Calu3 (cell line): ENCODE measurements around the gene CECR2. TPM values are rescaled to one million over a fixed set of nuclear protein-coding genes. Genes with fewer than 3 reads are reported as not detected.
A peak's percentile ranks its signal among the peaks of the same experiment; 100 is the strongest.
"Not testable (repeated sequence)": the region's sequence is repeated elsewhere in the genome, so short reads cannot be mapped to it uniquely, and the experiment has no call there.

Experiments used
- BruUV-seq: library from RNA; stranded (reverse); fragments of 400-500 nt; replicated peaks from 2 replicates; lab custom pipeline; 2021; lab: Mats Ljungman, UMichigan
- CTCF ChIA-PET: fragments of 300-600 bp; sonication (Branson Sonifier 250); formaldehyde crosslinking; loops from one replicate; lab custom pipeline; 2022; ENCODE audit warnings: antibody characterized with exemption; lab: Charles Lee
- DNase-seq: peaks from one replicate; pipeline ENCODE4 v3.0.0; 2022
- H3K27ac Mint-ChIP-seq: one replicate; pipeline ENCODE4 v1.8.0; 2022; ENCODE audit warnings: mixed read lengths; ENCODE audit not compliant: unreplicated experiment
- H3K27me3 Mint-ChIP-seq: one replicate; pipeline ENCODE4 v1.8.0; 2022; ENCODE audit warnings: mixed read lengths; ENCODE audit not compliant: unreplicated experiment
- H3K36me3 Mint-ChIP-seq: one replicate; pipeline ENCODE4 v1.8.0; 2022; ENCODE audit warnings: mild to moderate bottlenecking, moderate library complexity, mixed read lengths; ENCODE audit not compliant: insufficient read depth, unreplicated experiment
- H3K4me1 Mint-ChIP-seq: one replicate; pipeline ENCODE4 v1.8.0; 2022; ENCODE audit warnings: mild to moderate bottlenecking, low read depth, mixed read lengths; ENCODE audit not compliant: unreplicated experiment
- H3K4me3 Mint-ChIP-seq: one replicate; pipeline ENCODE4 v1.8.0; 2022; ENCODE audit warnings: mild to moderate bottlenecking, low read depth, moderate library complexity, mixed read lengths; ENCODE audit not compliant: unreplicated experiment
- H3K9me3 Mint-ChIP-seq: one replicate; pipeline ENCODE4 v1.8.0; 2022; ENCODE audit warnings: low read depth, mixed read lengths; ENCODE audit not compliant: unreplicated experiment
- intact Hi-C: fragments of 100-400 bp; cut with micrococcal nuclease; formaldehyde crosslinking; loops from one replicate; pipeline ENCODE4 v1.10.0; 2022; ENCODE audit not compliant: unreplicated experiment
- total RNA-seq: library from RNA; stranded (reverse); gene quantifications from 2 replicates; pipeline ENCODE4 v1.2.3, GENCODE V29; 2022
- TF ChIP-seq, protein P1 (sequence below): fragments of 200-600 bp; IDR thresholded peaks from one replicate; pipeline ENCODE4 v1.8.0; 2022; ENCODE audit warnings: antibody characterized with exemption; ENCODE audit not compliant: unreplicated experiment

Gene CECR2
- total RNA-seq, 1 experiment from 2014 or later, result 0.09 TPM

DNA sequence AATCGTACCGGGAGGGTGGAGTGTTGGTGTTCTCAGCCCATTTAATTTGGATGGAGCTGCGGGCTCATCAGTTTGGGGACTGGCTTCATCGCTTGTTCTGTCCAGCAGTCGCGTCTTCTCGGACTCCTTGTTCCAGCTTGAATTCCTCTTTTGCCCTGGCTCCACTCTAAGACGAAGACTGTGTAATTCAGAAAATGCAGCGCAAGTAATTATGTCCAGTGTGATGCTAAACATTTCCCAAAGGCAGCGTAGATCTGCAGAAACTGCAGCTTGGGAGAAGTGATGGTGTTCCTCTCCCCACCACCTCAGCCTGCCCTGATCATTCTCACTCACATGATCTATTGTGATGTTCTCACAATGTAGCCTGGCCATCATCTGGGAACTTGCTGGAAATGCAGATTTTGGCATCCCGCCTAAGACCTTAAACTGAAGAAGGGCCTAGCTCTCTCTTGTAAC lies 194.7 kb downstream of the CECR2 start:
- Mint-ChIP-seq H3K36me3 (no peaks in the 10 kb centered on the region), H3K9me3 (no peaks in the 10 kb centered on the region), H3K27me3 (peaks cover 34% of the 10 kb centered on the region), H3K4me1 (peaks cover 11% of the 10 kb centered on the region), H3K4me3 (no peak overlapping the region), H3K27ac (no peak overlapping the region)
- DNase-seq, result no peak
- CTCF ChIA-PET, result interaction anchor here (0.6 kb wide), 1 partner anchor 83 kb away, joined by 4 read pairs; no protein-coding TSS in a partner anchor
- intact Hi-C loops, result no loop called here
- TF ChIP-seq, protein P1, sequence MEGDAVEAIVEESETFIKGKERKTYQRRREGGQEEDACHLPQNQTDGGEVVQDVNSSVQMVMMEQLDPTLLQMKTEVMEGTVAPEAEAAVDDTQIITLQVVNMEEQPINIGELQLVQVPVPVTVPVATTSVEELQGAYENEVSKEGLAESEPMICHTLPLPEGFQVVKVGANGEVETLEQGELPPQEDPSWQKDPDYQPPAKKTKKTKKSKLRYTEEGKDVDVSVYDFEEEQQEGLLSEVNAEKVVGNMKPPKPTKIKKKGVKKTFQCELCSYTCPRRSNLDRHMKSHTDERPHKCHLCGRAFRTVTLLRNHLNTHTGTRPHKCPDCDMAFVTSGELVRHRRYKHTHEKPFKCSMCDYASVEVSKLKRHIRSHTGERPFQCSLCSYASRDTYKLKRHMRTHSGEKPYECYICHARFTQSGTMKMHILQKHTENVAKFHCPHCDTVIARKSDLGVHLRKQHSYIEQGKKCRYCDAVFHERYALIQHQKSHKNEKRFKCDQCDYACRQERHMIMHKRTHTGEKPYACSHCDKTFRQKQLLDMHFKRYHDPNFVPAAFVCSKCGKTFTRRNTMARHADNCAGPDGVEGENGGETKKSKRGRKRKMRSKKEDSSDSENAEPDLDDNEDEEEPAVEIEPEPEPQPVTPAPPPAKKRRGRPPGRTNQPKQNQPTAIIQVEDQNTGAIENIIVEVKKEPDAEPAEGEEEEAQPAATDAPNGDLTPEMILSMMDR, result no peak
- no TSS peak for BruUV-seq

DNA sequence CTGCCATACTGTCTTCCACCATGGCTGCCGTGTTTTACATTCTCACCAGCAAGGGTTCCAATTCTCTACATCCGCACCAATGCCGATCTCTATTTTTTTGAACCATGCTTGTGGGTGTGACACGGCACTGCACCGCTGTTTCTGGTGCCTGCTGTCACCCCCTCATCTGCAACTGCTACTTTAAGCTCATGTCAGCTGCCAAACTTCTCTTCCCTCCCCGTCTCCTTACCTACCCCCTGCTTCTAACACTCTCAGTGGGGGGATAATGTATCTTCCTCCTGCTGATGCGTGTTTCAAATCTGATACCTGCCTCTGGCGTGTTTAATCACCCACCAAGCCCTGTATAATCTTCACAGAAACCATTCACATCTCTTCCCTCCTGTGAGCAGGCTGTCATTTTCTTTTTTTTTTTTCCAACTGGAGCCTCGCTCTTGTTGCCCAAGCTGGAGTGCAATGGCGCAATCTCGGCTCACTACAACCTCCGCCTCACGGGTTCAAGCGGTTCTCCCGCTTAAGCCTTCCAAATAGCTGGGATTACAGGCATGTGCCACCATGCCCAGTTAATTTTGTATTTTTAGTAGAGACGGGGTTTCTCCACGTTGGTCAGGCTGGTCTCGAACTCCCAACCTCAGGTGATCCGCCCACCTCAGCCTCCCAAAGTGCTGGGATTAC lies 196.9 kb downstream of the CECR2 start:
- CTCF ChIA-PET, H3K27ac Mint-ChIP-seq, DNase-seq, H3K4me3 Mint-ChIP-seq, intact Hi-C loops, H3K9me3 Mint-ChIP-seq, BruUV-seq: not testable (repeated sequence)
- Mint-ChIP-seq H3K4me1 (peaks cover 33% of the 10 kb centered on the region), H3K36me3 (peaks cover 13% of the 10 kb centered on the region), H3K27me3 (peaks cover 29% of the 10 kb centered on the region)

DNA sequence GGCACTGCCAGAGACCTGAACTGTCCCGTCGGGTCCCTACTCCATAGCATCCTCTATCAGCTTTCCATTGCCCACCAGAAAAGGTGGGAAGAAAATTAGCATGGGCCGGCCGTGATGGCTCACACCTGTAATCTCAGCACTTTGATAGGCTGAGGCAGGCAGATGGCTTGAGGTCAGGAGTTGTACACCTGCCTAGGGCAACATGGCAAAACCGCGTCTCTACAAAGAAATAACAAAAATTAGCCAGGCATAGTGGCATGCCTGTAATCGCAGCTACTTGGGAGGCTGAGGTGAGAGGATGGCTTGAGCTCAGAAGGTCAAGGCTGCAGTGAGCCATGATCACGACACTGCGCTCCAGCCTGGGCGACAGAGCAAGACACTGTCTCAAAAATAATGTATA lies 197.5 kb downstream of the CECR2 start:
- no peak for DNase-seq
- no TSS peak for BruUV-seq
- Mint-ChIP-seq H3K36me3 (peaks cover 13% of the 10 kb centered on the region), H3K4me3 (no peak overlapping the region), H3K4me1 (peaks cover 36% of the 10 kb centered on the region), H3K27ac (no peak overlapping the region), H3K27me3 (peaks cover 29% of the 10 kb centered on the region), H3K9me3 (no peaks in the 10 kb centered on the region)
- CTCF ChIA-PET, result no interaction called here
- TF ChIP-seq, protein P1, result no peak
- intact Hi-C loops, result no loop called here

DNA sequence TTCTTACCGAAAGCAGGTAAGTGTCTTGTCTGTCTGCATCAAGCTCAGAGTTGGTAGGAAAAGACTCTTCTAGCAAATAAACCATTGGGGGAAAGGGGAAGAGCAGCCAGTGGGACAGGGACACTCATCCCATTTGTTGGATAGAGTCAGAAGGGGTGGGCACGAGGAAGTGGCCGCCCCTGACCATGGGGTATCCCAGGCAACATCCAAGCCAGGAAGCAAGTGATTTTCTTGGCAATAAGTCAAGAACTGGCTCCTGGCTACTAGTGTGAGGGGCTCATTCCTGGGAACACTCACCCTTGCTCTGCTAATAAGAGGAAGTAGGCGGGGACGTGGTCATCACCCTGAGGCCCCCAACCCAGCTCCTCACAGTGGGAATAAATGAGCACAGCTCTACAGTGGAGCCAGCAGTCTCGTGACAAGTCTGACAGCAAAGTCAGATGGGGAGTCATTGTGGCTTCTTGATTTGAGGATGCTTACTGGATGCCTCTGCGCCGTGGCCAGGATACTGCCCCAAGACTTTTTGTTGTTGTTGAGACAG lies 200.8 kb downstream of the CECR2 start:
- intact Hi-C loops, result no loop called here

More for the DNA sequence above, 200.8 kb downstream of the CECR2 start:
- no peak overlapping the region for H3K27ac Mint-ChIP-seq
- no TSS peak for BruUV-seq
- TF ChIP-seq, protein P1, result no peak
- CTCF ChIA-PET, result interaction anchor here (0.5 to 2.3 kb wide), 3 partner anchors 12 to 398 kb away, joined by 3 to 8 read pairs (median 5); no protein-coding TSS in a partner anchor
- no peaks in the 10 kb centered on the region for H3K9me3 Mint-ChIP-seq
- peaks cover 25% of the 10 kb centered on the region for H3K4me1 Mint-ChIP-seq
- DNase-seq, result no peak
- peak overlapping the region; percentile 67 for H3K4me3 Mint-ChIP-seq
- peaks cover 13% of the 10 kb centered on the region for H3K36me3 Mint-ChIP-seq
- peaks cover 13% of the 10 kb centered on the region for H3K27me3 Mint-ChIP-seq
